ENCODE data around the gene SPG21. TPM values are rescaled to one million over a fixed set of nuclear protein-coding genes. Genes with fewer than 3 reads are reported as not detected.

The SPG21 gene
- total RNA-seq, 1 experiment from 2014 or later: 104 TPM

DNA sequence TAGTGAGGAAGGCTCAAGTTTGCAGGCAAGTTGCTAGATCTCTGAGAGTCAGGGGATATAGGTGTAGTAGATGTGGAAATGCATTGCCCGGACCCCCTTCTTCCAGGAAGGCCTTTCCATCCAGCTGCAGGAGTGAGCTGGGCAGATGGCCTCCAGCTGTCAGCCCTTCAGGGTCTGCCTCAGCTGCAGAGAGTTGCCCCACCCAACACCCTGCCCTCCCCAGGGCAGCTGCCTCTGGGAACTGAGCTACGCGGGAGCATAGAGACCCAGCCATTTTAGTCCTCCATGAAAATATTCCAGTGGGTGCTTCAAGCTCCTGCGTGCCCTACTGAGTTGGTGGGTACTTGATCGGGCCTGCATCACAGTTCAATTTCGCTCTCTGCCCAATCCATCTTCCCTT is 29.6 kb downstream of the SPG21 start:
- no peak overlapping the region for H3K4me3 Mint-ChIP-seq (ENCODE audit: low read depth, unreplicated experiment)
- H3K36me3 Mint-ChIP-seq (ENCODE audit: insufficient read depth, unreplicated experiment): peaks cover 37% of the 10 kb centered on the region
- CTCF ChIA-PET: no interaction called here
- no TSS peak for BruUV-seq (replicated peaks)
- H3K4me1 Mint-ChIP-seq (ENCODE audit: low read depth, unreplicated experiment): no peaks in the 10 kb centered on the region
- intact Hi-C loops (cut with micrococcal nuclease; ENCODE audit: unreplicated experiment): no loop called here
- no peaks in the 10 kb centered on the region for H3K27me3 Mint-ChIP-seq (ENCODE audit: unreplicated experiment)
- TF ChIP-seq, protein P1, sequence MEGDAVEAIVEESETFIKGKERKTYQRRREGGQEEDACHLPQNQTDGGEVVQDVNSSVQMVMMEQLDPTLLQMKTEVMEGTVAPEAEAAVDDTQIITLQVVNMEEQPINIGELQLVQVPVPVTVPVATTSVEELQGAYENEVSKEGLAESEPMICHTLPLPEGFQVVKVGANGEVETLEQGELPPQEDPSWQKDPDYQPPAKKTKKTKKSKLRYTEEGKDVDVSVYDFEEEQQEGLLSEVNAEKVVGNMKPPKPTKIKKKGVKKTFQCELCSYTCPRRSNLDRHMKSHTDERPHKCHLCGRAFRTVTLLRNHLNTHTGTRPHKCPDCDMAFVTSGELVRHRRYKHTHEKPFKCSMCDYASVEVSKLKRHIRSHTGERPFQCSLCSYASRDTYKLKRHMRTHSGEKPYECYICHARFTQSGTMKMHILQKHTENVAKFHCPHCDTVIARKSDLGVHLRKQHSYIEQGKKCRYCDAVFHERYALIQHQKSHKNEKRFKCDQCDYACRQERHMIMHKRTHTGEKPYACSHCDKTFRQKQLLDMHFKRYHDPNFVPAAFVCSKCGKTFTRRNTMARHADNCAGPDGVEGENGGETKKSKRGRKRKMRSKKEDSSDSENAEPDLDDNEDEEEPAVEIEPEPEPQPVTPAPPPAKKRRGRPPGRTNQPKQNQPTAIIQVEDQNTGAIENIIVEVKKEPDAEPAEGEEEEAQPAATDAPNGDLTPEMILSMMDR (IDR thresholded peaks at IDR 0.05; ENCODE audit: unreplicated experiment): no peak
- H3K9me3 Mint-ChIP-seq (ENCODE audit: low read depth, unreplicated experiment): no peaks in the 10 kb centered on the region
- no peak for DNase-seq
- H3K27ac Mint-ChIP-seq (ENCODE audit: unreplicated experiment): no peak overlapping the region

DNA sequence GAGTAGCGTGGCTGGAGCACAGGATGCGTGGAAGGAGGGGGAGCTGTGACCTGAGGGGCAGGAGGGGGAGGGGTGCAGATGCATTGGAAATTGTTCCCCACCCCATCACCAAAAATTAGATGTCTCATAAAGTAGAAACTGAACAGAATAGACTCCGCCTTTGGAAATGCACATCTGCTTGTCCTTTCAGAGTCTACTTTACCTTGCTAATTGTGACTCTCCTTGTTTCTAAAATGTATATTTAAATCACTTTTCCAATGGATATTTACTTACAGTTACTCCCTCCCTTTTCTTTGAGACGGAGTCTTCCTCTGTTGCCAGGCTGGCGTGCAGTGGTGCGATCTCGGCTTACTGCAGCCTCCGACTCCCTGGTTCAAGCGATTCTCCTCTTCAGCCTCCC is 30.6 kb downstream of the SPG21 start:
- peaks cover 27% of the 10 kb centered on the region for H3K36me3 Mint-ChIP-seq (ENCODE audit: insufficient read depth, unreplicated experiment)
- H3K9me3 Mint-ChIP-seq (ENCODE audit: low read depth, unreplicated experiment): peaks cover 9% of the 10 kb centered on the region
- intact Hi-C loops (cut with micrococcal nuclease; ENCODE audit: unreplicated experiment): no loop called here
- H3K4me1 Mint-ChIP-seq (ENCODE audit: low read depth, unreplicated experiment): no peaks in the 10 kb centered on the region
- CTCF ChIA-PET: no interaction called here
- no peak overlapping the region for H3K27ac Mint-ChIP-seq (ENCODE audit: unreplicated experiment)
- BruUV-seq (replicated peaks): no TSS peak
- no peak overlapping the region for H3K4me3 Mint-ChIP-seq (ENCODE audit: low read depth, unreplicated experiment)
- no peak for DNase-seq
- peaks cover 5% of the 10 kb centered on the region for H3K27me3 Mint-ChIP-seq (ENCODE audit: unreplicated experiment)
- TF ChIP-seq, protein P1 (IDR thresholded peaks at IDR 0.05; ENCODE audit: unreplicated experiment): no peak

DNA sequence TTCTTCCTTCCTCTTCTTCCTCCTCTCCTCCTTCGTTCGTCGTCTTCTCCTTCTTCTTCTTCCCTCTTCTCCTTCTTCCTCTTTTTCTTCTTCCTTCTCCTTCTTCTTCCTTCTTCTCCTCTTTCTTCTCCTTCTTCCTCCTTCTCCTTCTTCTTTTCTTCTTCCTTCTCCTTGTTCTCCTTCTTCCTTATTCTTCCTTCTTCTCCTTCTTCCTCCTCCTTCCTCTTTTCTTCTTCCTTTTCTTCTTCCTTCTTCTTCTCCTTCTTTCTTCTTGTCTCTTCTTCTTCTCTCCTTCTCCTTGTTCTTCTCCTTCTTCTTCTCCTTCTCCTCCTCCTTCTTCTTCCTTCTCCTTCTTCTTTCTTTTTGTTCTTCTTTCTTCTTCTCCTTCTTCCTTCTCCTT is 35.3 kb downstream of the SPG21 start:
- Mint-ChIP-seq H3K4me3 (ENCODE audit: low read depth, unreplicated experiment) (no peak overlapping the region), H3K4me1 (ENCODE audit: low read depth, unreplicated experiment) (peaks cover 10% of the 10 kb centered on the region), H3K9me3 (ENCODE audit: low read depth, unreplicated experiment) (peaks cover 35% of the 10 kb centered on the region), H3K36me3 (ENCODE audit: insufficient read depth, unreplicated experiment) (no peaks in the 10 kb centered on the region), H3K27me3 (ENCODE audit: unreplicated experiment) (peaks cover 7% of the 10 kb centered on the region), H3K27ac (ENCODE audit: unreplicated experiment) (no peak overlapping the region)
- intact Hi-C loops (cut with micrococcal nuclease; ENCODE audit: unreplicated experiment): no loop called here
- CTCF ChIA-PET: no interaction called here
- DNase-seq: no peak
- BruUV-seq (replicated peaks): no TSS peak
- TF ChIP-seq, protein P1 (IDR thresholded peaks at IDR 0.05; ENCODE audit: unreplicated experiment): no peak

DNA sequence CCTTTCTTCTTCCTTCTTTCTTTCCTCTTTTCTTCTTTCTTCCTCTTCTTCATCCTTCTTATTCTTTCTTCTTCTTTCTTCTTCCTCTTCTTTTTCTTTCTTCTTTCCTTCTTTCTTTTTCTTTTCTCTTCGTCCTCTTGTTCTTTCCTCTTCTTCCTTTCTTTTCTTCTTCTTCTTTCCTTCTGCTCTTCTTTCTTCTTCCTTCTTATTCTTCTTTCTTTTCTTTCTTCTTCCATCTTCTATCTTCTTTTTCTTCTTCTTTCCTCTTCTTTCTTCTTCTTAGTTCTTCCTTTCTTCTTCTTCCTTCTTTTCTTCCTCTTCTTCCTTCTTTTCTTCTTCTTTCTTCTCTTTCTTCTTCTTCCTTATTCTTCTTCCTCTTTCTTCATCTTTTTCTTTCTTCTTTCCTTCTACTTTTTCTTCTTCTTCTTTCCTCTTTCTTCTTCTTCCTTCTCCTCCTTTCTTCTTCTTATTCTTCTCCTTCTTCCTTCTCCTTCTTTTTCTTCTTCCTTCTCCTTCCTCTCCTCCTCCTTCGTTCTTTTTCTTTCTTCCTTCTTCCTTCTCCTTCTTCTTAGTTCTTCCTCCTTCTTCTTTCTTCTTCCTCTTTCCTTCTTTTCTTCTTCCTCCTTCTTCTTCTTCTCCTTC is 37.8 kb downstream of the SPG21 start:
- peaks cover 7% of the 10 kb centered on the region for H3K27me3 Mint-ChIP-seq (ENCODE audit: unreplicated experiment)
- BruUV-seq (replicated peaks): no TSS peak
- no peak for DNase-seq
- intact Hi-C loops (cut with micrococcal nuclease; ENCODE audit: unreplicated experiment): no loop called here
- peaks cover 35% of the 10 kb centered on the region for H3K9me3 Mint-ChIP-seq (ENCODE audit: low read depth, unreplicated experiment)
- peaks cover 4% of the 10 kb centered on the region for H3K36me3 Mint-ChIP-seq (ENCODE audit: insufficient read depth, unreplicated experiment)
- H3K4me1 Mint-ChIP-seq (ENCODE audit: low read depth, unreplicated experiment): peaks cover 10% of the 10 kb centered on the region
- no peak overlapping the region for H3K27ac Mint-ChIP-seq (ENCODE audit: unreplicated experiment)
- H3K4me3 Mint-ChIP-seq (ENCODE audit: low read depth, unreplicated experiment): no peak overlapping the region
- TF ChIP-seq, protein P1 (IDR thresholded peaks at IDR 0.05; ENCODE audit: unreplicated experiment): no peak
- CTCF ChIA-PET: no interaction called here

Measured in Calu3 (cell line).